ENCODE results near the gene SCN5A.

Gene SCN5A

DNA sequence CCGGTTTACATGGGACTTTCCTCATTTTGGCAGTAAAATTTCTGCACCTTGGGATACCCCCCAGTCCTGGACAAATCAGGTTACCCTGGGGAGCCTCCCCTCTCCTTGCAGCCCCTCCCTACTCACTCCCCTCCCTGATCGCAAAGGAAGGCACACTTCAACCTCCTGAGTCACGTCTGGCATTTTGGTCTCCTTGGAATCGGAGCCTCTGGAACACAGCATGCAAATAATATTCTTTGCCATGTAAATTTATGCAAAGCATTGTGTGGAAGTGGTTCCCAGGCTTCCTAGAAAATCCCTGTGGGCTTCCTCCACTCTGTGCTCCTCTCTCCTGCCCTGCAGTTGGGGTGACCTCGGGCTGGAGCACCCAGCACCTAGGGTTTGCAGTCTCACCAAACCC lies 11.6 kb downstream of the SCN5A start:
- CTCF ChIA-PET: interaction anchor here (1.0 kb wide), 1 partner anchor 14 kb away, joined by 3 read pairs; no protein-coding TSS in a partner anchor
- POLR2A ChIA-PET: no interaction called here
- WGBS (ENCODE audit: insufficient coverage): 92% methylated on average over 4 of the region's 5 CpGs
- peaks cover 0 to 8% (median 5%) of the 10 kb centered on the region in 5 experiments for H3K27me3 ChIP-seq (replicated peaks in 2 of 5; ENCODE audit: control insufficient read depth in 4 of 5, insufficient read depth in 5 of 5, low read length in 4 of 5)
- H3K4me3 ChIP-seq (ENCODE audit: control insufficient read depth in 1 of 7, extremely low read depth in 1 of 7, insufficient read depth in 4 of 7, low read depth in 2 of 7, low read length in 6 of 7): no peak overlapping the region
- peaks cover 0 to 3% (median 0%) of the 10 kb centered on the region in 4 experiments for H3K4me1 ChIP-seq (ENCODE audit: control extremely low read depth in 1 of 4, control insufficient read depth in 4 of 4, insufficient read depth in 4 of 4, low read length in 3 of 4)
- DNase-seq: no peak
- H3K9me3 ChIP-seq (ENCODE audit: control extremely low read depth in 1 of 5, control insufficient read depth in 4 of 5, insufficient read depth in 2 of 5, low read depth in 1 of 5, low read length in 4 of 5): no peaks in the 10 kb centered on the region
- no peaks in the 10 kb centered on the region for H3K36me3 ChIP-seq (ENCODE audit: control insufficient read depth in 4 of 4, insufficient read depth in 4 of 4, low read length in 3 of 4)
- H3K27ac ChIP-seq (ENCODE audit: insufficient read depth in 1 of 2, low read depth in 1 of 2, low read length in 2 of 2, poor library complexity in 1 of 2, severe bottlenecking in 2 of 2): no peak overlapping the region

DNA sequence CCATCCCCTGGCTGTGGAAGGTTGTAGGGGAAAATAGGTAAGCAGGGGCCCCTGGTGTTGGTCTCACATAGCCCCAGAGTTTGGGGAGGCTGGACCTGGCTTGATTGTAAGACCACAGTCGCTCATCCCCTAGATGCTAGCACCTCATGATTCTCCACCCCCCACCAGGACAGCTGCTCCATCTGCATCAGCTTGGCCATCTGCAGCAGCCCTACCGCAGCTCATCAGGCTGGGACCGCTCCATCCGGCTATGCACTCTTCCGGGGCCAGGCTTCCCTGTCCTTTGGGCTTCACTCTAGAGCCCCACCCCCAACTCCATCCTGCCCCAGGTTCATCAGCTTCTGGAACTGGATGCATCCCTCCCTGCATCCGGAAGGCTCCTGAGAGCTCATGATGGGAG lies 12.6 kb downstream of the SCN5A start:
- Histone ChIP-seq H3K36me3 (ENCODE audit: control insufficient read depth in 4 of 4, insufficient read depth in 4 of 4, low read length in 3 of 4) (no peaks in the 10 kb centered on the region), H3K9me3 (ENCODE audit: control extremely low read depth in 1 of 5, control insufficient read depth in 4 of 5, insufficient read depth in 2 of 5, low read depth in 1 of 5, low read length in 4 of 5) (no peaks in the 10 kb centered on the region), H3K27me3 (replicated peaks in 2 of 5; ENCODE audit: control insufficient read depth in 4 of 5, insufficient read depth in 5 of 5, low read length in 4 of 5) (peaks cover 0 to 8% (median 5%) of the 10 kb centered on the region in 5 experiments), H3K27ac (ENCODE audit: insufficient read depth in 1 of 2, low read depth in 1 of 2, low read length in 2 of 2, poor library complexity in 1 of 2, severe bottlenecking in 2 of 2) (no peak overlapping the region), H3K4me3 (ENCODE audit: control insufficient read depth in 1 of 7, extremely low read depth in 1 of 7, insufficient read depth in 4 of 7, low read depth in 2 of 7, low read length in 6 of 7) (no peak overlapping the region), H3K4me1 (ENCODE audit: control extremely low read depth in 1 of 4, control insufficient read depth in 4 of 4, insufficient read depth in 4 of 4, low read length in 3 of 4) (peaks cover 0 to 3% (median 0%) of the 10 kb centered on the region in 4 experiments)
- WGBS (ENCODE audit: insufficient coverage): 98% methylated on average over 6 of the region's 6 CpGs
- CTCF ChIA-PET: interaction anchor here (2.4 kb wide), 1 partner anchor 10 kb away, joined by 9 read pairs; no protein-coding TSS in a partner anchor
- POLR2A ChIA-PET: no interaction called here
- no peak for DNase-seq

DNA sequence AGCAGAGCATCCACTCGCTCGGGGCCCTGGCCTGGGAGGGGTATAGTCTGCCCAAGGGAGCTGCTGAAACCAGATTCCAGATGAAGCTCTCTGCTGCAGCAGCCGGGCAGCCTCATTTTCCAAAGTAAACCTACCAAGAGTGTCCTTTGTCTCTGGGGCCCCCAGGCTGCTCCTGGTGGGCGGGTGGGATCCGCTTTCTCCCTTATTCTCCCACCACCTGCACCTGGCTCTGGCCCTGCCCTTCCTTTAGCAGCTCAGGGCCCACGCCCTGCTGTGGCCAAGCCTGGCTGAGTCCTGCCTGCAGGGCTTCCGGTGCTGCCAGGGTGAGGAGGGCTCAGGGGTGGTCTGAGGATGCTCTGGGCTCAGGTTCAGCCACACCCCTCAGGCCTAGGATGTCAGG lies 13.0 kb downstream of the SCN5A start:
- Histone ChIP-seq H3K36me3 (ENCODE audit: control insufficient read depth in 4 of 4, insufficient read depth in 4 of 4, low read length in 3 of 4) (no peaks in the 10 kb centered on the region), H3K27ac (ENCODE audit: insufficient read depth in 1 of 2, low read depth in 1 of 2, low read length in 2 of 2, poor library complexity in 1 of 2, severe bottlenecking in 2 of 2) (no peak overlapping the region), H3K4me3 (ENCODE audit: control insufficient read depth in 1 of 7, extremely low read depth in 1 of 7, insufficient read depth in 4 of 7, low read depth in 2 of 7, low read length in 6 of 7) (no peak overlapping the region), H3K4me1 (ENCODE audit: control extremely low read depth in 1 of 4, control insufficient read depth in 4 of 4, insufficient read depth in 4 of 4, low read length in 3 of 4) (peaks cover 0 to 3% (median 0%) of the 10 kb centered on the region in 4 experiments), H3K9me3 (ENCODE audit: control extremely low read depth in 1 of 5, control insufficient read depth in 4 of 5, insufficient read depth in 2 of 5, low read depth in 1 of 5, low read length in 4 of 5) (no peaks in the 10 kb centered on the region), H3K27me3 (replicated peaks in 2 of 5; ENCODE audit: control insufficient read depth in 4 of 5, insufficient read depth in 5 of 5, low read length in 4 of 5) (peaks cover 0 to 8% (median 5%) of the 10 kb centered on the region in 5 experiments)
- 86% methylated on average over 5 of the region's 7 CpGs for WGBS (ENCODE audit: insufficient coverage)
- CTCF ChIA-PET: interaction anchor here (2.4 kb wide), 1 partner anchor 11 kb away, joined by 9 read pairs; no protein-coding TSS in a partner anchor
- DNase-seq: no peak
- POLR2A ChIA-PET: no interaction called here

DNA sequence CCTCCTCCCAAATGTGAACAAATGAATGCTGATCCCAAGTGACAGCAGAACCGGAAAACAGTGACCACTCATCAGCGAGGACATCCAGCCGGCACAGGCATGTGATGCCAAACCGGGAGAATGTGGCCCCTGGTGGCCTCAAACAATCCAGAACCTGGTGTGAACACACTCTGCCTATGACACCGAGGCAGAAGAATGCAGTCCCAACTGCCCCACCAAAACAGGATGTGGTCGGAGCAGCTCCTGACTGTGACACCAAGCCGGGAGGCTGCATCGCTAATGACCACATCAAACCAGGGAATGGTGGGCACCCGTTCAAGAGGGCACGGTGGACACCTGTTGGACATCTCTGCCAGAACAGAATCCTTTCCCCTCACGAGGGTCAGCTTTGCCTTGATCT lies 15.4 kb downstream of the SCN5A start:
- H3K4me3 ChIP-seq (ENCODE audit: control insufficient read depth in 1 of 7, extremely low read depth in 1 of 7, insufficient read depth in 4 of 7, low read depth in 2 of 7, low read length in 6 of 7): no peak overlapping the region
- POLR2A ChIA-PET: no interaction called here
- DNase-seq: no peak
- peaks cover 0 to 3% (median 0%) of the 10 kb centered on the region in 4 experiments for H3K4me1 ChIP-seq (ENCODE audit: control extremely low read depth in 1 of 4, control insufficient read depth in 4 of 4, insufficient read depth in 4 of 4, low read length in 3 of 4)
- CTCF ChIA-PET: interaction anchor here (1.3 to 2.0 kb wide), 2 partner anchors 13 to 22 kb away, joined by 5 to 6 read pairs; no protein-coding TSS in a partner anchor
- H3K36me3 ChIP-seq (ENCODE audit: control insufficient read depth in 4 of 4, insufficient read depth in 4 of 4, low read length in 3 of 4): no peaks in the 10 kb centered on the region
- H3K27me3 ChIP-seq (replicated peaks in 2 of 5; ENCODE audit: control insufficient read depth in 4 of 5, insufficient read depth in 5 of 5, low read length in 4 of 5): peaks cover 0 to 8% (median 5%) of the 10 kb centered on the region in 5 experiments
- H3K27ac ChIP-seq (ENCODE audit: insufficient read depth in 1 of 2, low read depth in 1 of 2, low read length in 2 of 2, poor library complexity in 1 of 2, severe bottlenecking in 2 of 2): no peak overlapping the region
- H3K9me3 ChIP-seq (ENCODE audit: control extremely low read depth in 1 of 5, control insufficient read depth in 4 of 5, insufficient read depth in 2 of 5, low read depth in 1 of 5, low read length in 4 of 5): no peaks in the 10 kb centered on the region
- WGBS (ENCODE audit: insufficient coverage): 72% methylated on average over 11 of the region's 11 CpGs

DNA sequence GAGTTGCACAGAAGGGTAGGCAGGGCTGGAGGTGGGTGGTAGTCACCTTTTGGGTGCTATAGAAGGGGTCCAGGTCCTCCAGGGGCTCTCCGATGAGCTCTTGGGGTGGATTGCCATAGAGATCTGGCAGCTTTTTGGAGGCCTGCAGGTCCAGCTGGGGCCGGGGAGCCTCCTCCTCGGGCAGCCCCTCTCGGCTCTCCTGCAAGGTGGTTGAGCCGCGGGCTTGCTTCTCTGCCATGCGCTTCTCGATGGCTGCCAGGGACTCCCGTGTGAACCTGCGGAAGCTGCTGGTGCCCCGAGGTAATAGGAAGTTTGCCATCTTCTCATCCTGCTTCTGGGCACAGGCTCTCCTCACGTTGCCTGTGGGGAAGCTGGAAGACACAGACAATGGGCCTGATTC lies 16.5 kb downstream of the SCN5A start:
- peaks cover 0 to 3% (median 0%) of the 10 kb centered on the region in 4 experiments for H3K4me1 ChIP-seq (ENCODE audit: control extremely low read depth in 1 of 4, control insufficient read depth in 4 of 4, insufficient read depth in 4 of 4, low read length in 3 of 4)
- H3K9me3 ChIP-seq (ENCODE audit: control extremely low read depth in 1 of 5, control insufficient read depth in 4 of 5, insufficient read depth in 2 of 5, low read depth in 1 of 5, low read length in 4 of 5): no peaks in the 10 kb centered on the region
- ChIA-PET CTCF (no interaction called here), POLR2A (no interaction called here)
- H3K27me3 ChIP-seq (replicated peaks in 2 of 5; ENCODE audit: control insufficient read depth in 4 of 5, insufficient read depth in 5 of 5, low read length in 4 of 5): peaks cover 0 to 8% (median 5%) of the 10 kb centered on the region in 5 experiments
- no peak overlapping the region for H3K27ac ChIP-seq (ENCODE audit: insufficient read depth in 1 of 2, low read depth in 1 of 2, low read length in 2 of 2, poor library complexity in 1 of 2, severe bottlenecking in 2 of 2)
- WGBS (ENCODE audit: insufficient coverage): 97% methylated on average over 12 of the region's 12 CpGs
- no peak overlapping the region for H3K4me3 ChIP-seq (ENCODE audit: control insufficient read depth in 1 of 7, extremely low read depth in 1 of 7, insufficient read depth in 4 of 7, low read depth in 2 of 7, low read length in 6 of 7)
- no peaks in the 10 kb centered on the region for H3K36me3 ChIP-seq (ENCODE audit: control insufficient read depth in 4 of 4, insufficient read depth in 4 of 4, low read length in 3 of 4)
- DNase-seq: no peak

DNA sequence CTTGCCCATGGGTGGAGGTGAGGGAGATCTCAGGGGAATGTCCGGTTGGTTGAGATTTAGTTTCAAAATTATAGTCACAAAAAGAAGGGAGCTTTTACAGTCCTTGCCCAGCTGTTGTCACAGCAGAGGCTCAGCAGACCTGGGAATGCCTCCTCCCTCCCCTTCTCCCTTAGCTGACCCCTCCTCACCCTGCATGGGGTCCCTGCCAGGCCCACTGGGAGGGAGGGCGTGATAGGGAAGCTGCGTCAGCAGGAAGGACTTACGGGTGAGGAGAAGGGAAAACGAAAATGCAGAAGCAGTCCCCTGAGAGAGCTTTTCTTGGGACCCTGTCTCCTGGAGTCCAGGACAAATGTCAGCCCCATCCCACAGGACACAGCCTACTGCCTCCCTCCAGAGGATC lies 18.9 kb downstream of the SCN5A start:
- no peak for DNase-seq
- Histone ChIP-seq H3K4me1 (ENCODE audit: control extremely low read depth in 1 of 4, control insufficient read depth in 4 of 4, insufficient read depth in 4 of 4, low read length in 3 of 4) (peaks cover 0 to 3% (median 0%) of the 10 kb centered on the region in 4 experiments), H3K36me3 (ENCODE audit: control insufficient read depth in 4 of 4, insufficient read depth in 4 of 4, low read length in 3 of 4) (no peaks in the 10 kb centered on the region), H3K27me3 (replicated peaks in 2 of 5; ENCODE audit: control insufficient read depth in 4 of 5, insufficient read depth in 5 of 5, low read length in 4 of 5) (peaks cover 0 to 5% (median 3%) of the 10 kb centered on the region in 5 experiments), H3K4me3 (ENCODE audit: control insufficient read depth in 1 of 7, extremely low read depth in 1 of 7, insufficient read depth in 4 of 7, low read depth in 2 of 7, low read length in 6 of 7) (no peak overlapping the region), H3K27ac (ENCODE audit: insufficient read depth in 1 of 2, low read depth in 1 of 2, low read length in 2 of 2, poor library complexity in 1 of 2, severe bottlenecking in 2 of 2) (no peak overlapping the region), H3K9me3 (ENCODE audit: control extremely low read depth in 1 of 5, control insufficient read depth in 4 of 5, insufficient read depth in 2 of 5, low read depth in 1 of 5, low read length in 4 of 5) (no peaks in the 10 kb centered on the region)
- ChIA-PET POLR2A (no interaction called here), CTCF (interaction anchor here (1.1 to 2.8 kb wide), 4 partner anchors 15 to 213 kb away, joined by 3 to 7 read pairs (median 5); no protein-coding TSS in a partner anchor)
- 40% methylated on average over 1 of the region's 5 CpGs for WGBS (ENCODE audit: insufficient coverage)

DNA sequence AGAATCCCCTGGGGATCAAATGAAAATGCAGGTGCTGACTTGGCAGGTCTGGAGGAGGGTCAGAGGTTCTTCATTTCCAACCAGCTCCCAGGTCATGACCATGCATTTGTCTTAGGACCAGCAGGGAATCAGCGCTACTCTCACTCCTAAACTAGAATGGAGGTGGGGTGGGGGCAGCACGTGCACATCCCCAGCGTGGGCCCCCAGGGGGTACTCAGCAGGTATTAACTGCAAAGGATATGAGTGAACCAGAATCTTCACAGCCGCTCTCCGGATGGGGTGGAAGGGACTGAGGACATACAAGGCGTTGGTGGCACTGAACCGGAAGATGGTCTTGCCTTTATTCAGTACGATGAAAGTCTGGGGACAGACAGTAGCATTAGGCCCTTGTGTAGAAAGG lies 19.4 kb downstream of the SCN5A start:
- H3K4me1 ChIP-seq (ENCODE audit: control extremely low read depth in 1 of 4, control insufficient read depth in 4 of 4, insufficient read depth in 4 of 4, low read length in 3 of 4): peaks cover 0 to 3% (median 0%) of the 10 kb centered on the region in 4 experiments
- WGBS (ENCODE audit: insufficient coverage): 100% methylated on average over 7 of the region's 8 CpGs
- no peaks in the 10 kb centered on the region for H3K9me3 ChIP-seq (ENCODE audit: control extremely low read depth in 1 of 5, control insufficient read depth in 4 of 5, insufficient read depth in 2 of 5, low read depth in 1 of 5, low read length in 4 of 5)
- no peak for DNase-seq
- H3K4me3 ChIP-seq (ENCODE audit: control insufficient read depth in 1 of 7, extremely low read depth in 1 of 7, insufficient read depth in 4 of 7, low read depth in 2 of 7, low read length in 6 of 7): no peak overlapping the region
- peaks cover 0 to 5% (median 3%) of the 10 kb centered on the region in 5 experiments for H3K27me3 ChIP-seq (replicated peaks in 2 of 5; ENCODE audit: control insufficient read depth in 4 of 5, insufficient read depth in 5 of 5, low read length in 4 of 5)
- H3K36me3 ChIP-seq (ENCODE audit: control insufficient read depth in 4 of 4, insufficient read depth in 4 of 4, low read length in 3 of 4): no peaks in the 10 kb centered on the region
- ChIA-PET CTCF (interaction anchor here (1.3 to 2.8 kb wide), 3 partner anchors 15 to 213 kb away, joined by 3 to 7 read pairs (median 7); no protein-coding TSS in a partner anchor), POLR2A (no interaction called here)
- H3K27ac ChIP-seq (ENCODE audit: insufficient read depth in 1 of 2, low read depth in 1 of 2, low read length in 2 of 2, poor library complexity in 1 of 2, severe bottlenecking in 2 of 2): no peak overlapping the region

Measured in common myeloid progenitor, CD34-positive (primary cell).